ENCODE data around the gene NME4. TPM values are rescaled to one million over a fixed set of nuclear protein-coding genes. Genes with fewer than 3 reads are reported as not detected.

NME4 gene
- total RNA-seq, 1 experiment from 2014 or later: 68.2 TPM

- TF ChIP-seq YY1 (IDR thresholded peaks at IDR 0.05; ENCODE audit: extremely low read depth, insufficient replicate concordance, low read depth, low read length): no peak
- H2AFZ ChIP-seq (ENCODE audit: low read depth, low read length, poor library complexity, severe bottlenecking): no peak overlapping the region
- H3K4me1 ChIP-seq (ENCODE audit: control insufficient read depth in 1 of 2, insufficient read depth in 2 of 2, low read length in 2 of 2): peaks cover 5 to 12% of the 10 kb centered on the region in 2 experiments; a peak in 3 of 4 replicates
- intact Hi-C loops (cut with micrococcal nuclease): no loop called here
- H3K4me2 ChIP-seq (ENCODE audit: low read length): no peak overlapping the region
- no peak overlapping the region for H3K9ac ChIP-seq (ENCODE audit: low read length)
- no peaks in the 10 kb centered on the region for H4K20me1 ChIP-seq (ENCODE audit: insufficient read depth)
- ATAC-seq (no peak), DNase-seq (ENCODE audit: low read depth, low spot score) (no peak)
- H3K36me3 ChIP-seq (ENCODE audit: control insufficient read depth in 1 of 2, insufficient read depth in 2 of 2, low read length in 2 of 2): no peaks in the 10 kb centered on the region
- H3K4me3 ChIP-seq (replicated peaks in 1 of 2; ENCODE audit: low read depth in 1 of 2, low read length in 2 of 2): no peak overlapping the region
- no TSS peak for BruUV-seq (replicated peaks)
- no peaks in the 10 kb centered on the region for H3K79me2 ChIP-seq (ENCODE audit: insufficient read depth, low read length)
- H3K9me2 ChIP-seq (ENCODE audit: insufficient read depth): no peaks in the 10 kb centered on the region
- H3K27ac ChIP-seq (ENCODE audit: low read depth, low read length): no peak overlapping the region
- no peaks in the 10 kb centered on the region for H3K9me3 ChIP-seq (ENCODE audit: control insufficient read depth in 1 of 2, insufficient read depth in 1 of 2, low read depth in 1 of 2, low read length in 2 of 2)
- no peaks in the 10 kb centered on the region for H3K27me3 ChIP-seq (ENCODE audit: insufficient read depth, low read length)
- ChIA-PET CTCF (no interaction called here), POLR2A (no interaction called here), RAD21 (ENCODE audit: low non-redundant PET in 1 of 2, low total read pairs in 2 of 2, uncharacterized antibody in 2 of 2, unreplicated experiment in 2 of 2) (no interaction called here)
Observed at GRCh38 chr16:440627-441026, 43.6 kb downstream of the NME4 start.

DNA sequence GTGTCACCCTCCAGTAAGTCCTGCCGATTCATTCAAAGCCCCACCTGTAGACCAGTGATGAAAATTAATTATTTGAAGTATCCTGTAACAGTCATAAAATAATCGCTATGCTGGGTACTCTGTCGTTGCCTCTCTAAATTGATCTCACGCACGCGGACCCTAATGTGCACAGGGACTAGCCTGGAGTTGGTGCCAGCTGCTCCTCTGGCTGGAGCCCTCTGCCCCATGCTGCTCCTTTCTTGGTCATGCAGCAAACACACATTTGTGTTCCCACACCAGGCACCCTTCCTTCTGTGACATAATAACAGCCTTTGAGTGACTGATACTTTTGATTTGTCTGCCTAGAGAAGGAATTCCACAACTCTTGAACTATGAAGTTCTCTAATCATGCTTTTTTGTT lies 44.4 kb downstream of the NME4 start:
- peaks cover under 1 to 4% of the 10 kb centered on the region in 2 experiments; a peak in 2 of 4 replicates for H3K4me1 ChIP-seq (ENCODE audit: control insufficient read depth in 1 of 2, insufficient read depth in 2 of 2, low read length in 2 of 2)
- H3K9me2 ChIP-seq (ENCODE audit: insufficient read depth): no peaks in the 10 kb centered on the region
- no peak overlapping the region for H3K9ac ChIP-seq (ENCODE audit: low read length)
- H3K27me3 ChIP-seq (ENCODE audit: insufficient read depth, low read length): no peaks in the 10 kb centered on the region
- ATAC-seq (no peak), DNase-seq (ENCODE audit: low read depth, low spot score) (no peak)
- no peak overlapping the region for H3K4me3 ChIP-seq (replicated peaks in 1 of 2; ENCODE audit: low read depth in 1 of 2, low read length in 2 of 2)
- POLR2A ChIA-PET: no interaction called here
- no peak overlapping the region for H3K27ac ChIP-seq (ENCODE audit: low read depth, low read length)
- no peaks in the 10 kb centered on the region for H3K36me3 ChIP-seq (ENCODE audit: control insufficient read depth in 1 of 2, insufficient read depth in 2 of 2, low read length in 2 of 2)
- TF ChIP-seq POLR2AphosphoS5 (IDR thresholded peaks at IDR 0.05; ENCODE audit: low read depth, low read length) (no peak), RAD21 (IDR thresholded peaks at IDR 0.05; ENCODE audit: low read depth) (no peak), EZH2phosphoT487 (IDR thresholded peaks at IDR 0.05; ENCODE audit: borderline replicate concordance) (no peak), SP1 (IDR thresholded peaks at IDR 0.05; ENCODE audit: low read depth) (no peak), TCF7L2 (IDR thresholded peaks at IDR 0.05; ENCODE audit: borderline replicate concordance, extremely low read depth, insufficient read depth, insufficient read length) (no peak), ATF3 (IDR thresholded peaks at IDR 0.05) (no peak), YY1 (IDR thresholded peaks at IDR 0.05; ENCODE audit: extremely low read depth, insufficient replicate concordance, low read depth, low read length) (no peak), ZFX (IDR thresholded peaks at IDR 0.05) (no peak), SIN3A (IDR thresholded peaks at IDR 0.05; ENCODE audit: low read depth) (no peak), EGR1 (IDR thresholded peaks at IDR 0.05; ENCODE audit: low read depth) (no peak)
- TF ChIP-seq, protein P1, sequence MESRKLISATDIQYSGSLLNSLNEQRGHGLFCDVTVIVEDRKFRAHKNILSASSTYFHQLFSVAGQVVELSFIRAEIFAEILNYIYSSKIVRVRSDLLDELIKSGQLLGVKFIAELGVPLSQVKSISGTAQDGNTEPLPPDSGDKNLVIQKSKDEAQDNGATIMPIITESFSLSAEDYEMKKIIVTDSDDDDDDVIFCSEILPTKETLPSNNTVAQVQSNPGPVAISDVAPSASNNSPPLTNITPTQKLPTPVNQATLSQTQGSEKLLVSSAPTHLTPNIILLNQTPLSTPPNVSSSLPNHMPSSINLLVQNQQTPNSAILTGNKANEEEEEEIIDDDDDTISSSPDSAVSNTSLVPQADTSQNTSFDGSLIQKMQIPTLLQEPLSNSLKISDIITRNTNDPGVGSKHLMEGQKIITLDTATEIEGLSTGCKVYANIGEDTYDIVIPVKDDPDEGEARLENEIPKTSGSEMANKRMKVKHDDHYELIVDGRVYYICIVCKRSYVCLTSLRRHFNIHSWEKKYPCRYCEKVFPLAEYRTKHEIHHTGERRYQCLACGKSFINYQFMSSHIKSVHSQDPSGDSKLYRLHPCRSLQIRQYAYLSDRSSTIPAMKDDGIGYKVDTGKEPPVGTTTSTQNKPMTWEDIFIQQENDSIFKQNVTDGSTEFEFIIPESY (IDR thresholded peaks at IDR 0.05; ENCODE audit: extremely low read depth, insufficient replicate concordance, low read length): no peak
- no peaks in the 10 kb centered on the region for H3K79me2 ChIP-seq (ENCODE audit: insufficient read depth, low read length)
- no peaks in the 10 kb centered on the region for H3K9me3 ChIP-seq (ENCODE audit: control insufficient read depth in 1 of 2, insufficient read depth in 1 of 2, low read depth in 1 of 2, low read length in 2 of 2)
- no TSS peak for BruUV-seq (replicated peaks)
- CTCF ChIA-PET: interaction anchor here (0.5 kb wide), 1 partner anchor 18 kb away, joined by 3 read pairs; no protein-coding TSS in a partner anchor
- no peak overlapping the region for H2AFZ ChIP-seq (ENCODE audit: low read depth, low read length, poor library complexity, severe bottlenecking)
- no peaks in the 10 kb centered on the region for H4K20me1 ChIP-seq (ENCODE audit: insufficient read depth)
- H3K4me2 ChIP-seq (ENCODE audit: low read length): no peak overlapping the region
- RAD21 ChIA-PET (ENCODE audit: low non-redundant PET in 1 of 2, low total read pairs in 2 of 2, uncharacterized antibody in 2 of 2, unreplicated experiment in 2 of 2): no interaction called here
- intact Hi-C loops (cut with micrococcal nuclease): no loop called here

Measured in HCT116 (cell line).